HFFc6 (cell line): ENCODE results near the gene PECR. TPM values are rescaled to one million over a fixed set of nuclear protein-coding genes. Genes with fewer than 3 reads are reported as not detected.
A peak's percentile ranks its signal among the peaks of the same experiment; 100 is the strongest.

Experiments
- DNase-seq: peaks from one replicate; pipeline ENCODE4 v3.0.0-alpha.2; 2018
- H3K27ac Mint-ChIP-seq: 2 replicates; pipeline ENCODE4 v1.8.0; 2020; ENCODE audit warnings: mild to moderate bottlenecking, mixed read lengths
- H3K27me3 Mint-ChIP-seq: 2 replicates; pipeline ENCODE4 v1.8.0; 2021; ENCODE audit warnings: mild to moderate bottlenecking, moderate library complexity, mixed read lengths; ENCODE audit not compliant: insufficient read depth
- H3K36me3 Mint-ChIP-seq: 2 replicates; pipeline ENCODE4 v1.8.0; 2021; ENCODE audit warnings: low read depth, mixed read lengths
- H3K4me1 Mint-ChIP-seq: 2 replicates; pipeline ENCODE4 v1.8.0; 2020; ENCODE audit warnings: low read depth, mixed read lengths
- H3K4me3 Mint-ChIP-seq: 2 replicates; pipeline ENCODE4 v1.8.0; 2020; ENCODE audit warnings: mild to moderate bottlenecking, moderate library complexity, mixed read lengths
- H3K9me3 Mint-ChIP-seq: 2 replicates; pipeline ENCODE4 v1.8.0; 2020; ENCODE audit warnings: mild to moderate bottlenecking, mixed read lengths
- total RNA-seq, 6 experiments: library from RNA; stranded (reverse); fragmentation: NEBNext Ultra II Directional; extraction: Animal tissue kit (Norgen Biotek cat#: 25700); gene quantifications; 2 replicates in 1 of 6; 3 replicates in 5 of 6; pipeline ENCODE4 v1.2.3, GENCODE V29; 2021
- TF ChIP-seq, protein P1 (sequence below): fragments of 200-600 bp; sonication (generic); IDR thresholded peaks from 2 replicates; pipeline ENCODE4 v1.5.0; 2021; ENCODE audit warnings: antibody characterized with exemption, mild to moderate bottlenecking

The PECR gene
- total RNA-seq, 6 experiments from 2014 or later, result 4.9 to 7.5 (median 6.4) TPM

DNA sequence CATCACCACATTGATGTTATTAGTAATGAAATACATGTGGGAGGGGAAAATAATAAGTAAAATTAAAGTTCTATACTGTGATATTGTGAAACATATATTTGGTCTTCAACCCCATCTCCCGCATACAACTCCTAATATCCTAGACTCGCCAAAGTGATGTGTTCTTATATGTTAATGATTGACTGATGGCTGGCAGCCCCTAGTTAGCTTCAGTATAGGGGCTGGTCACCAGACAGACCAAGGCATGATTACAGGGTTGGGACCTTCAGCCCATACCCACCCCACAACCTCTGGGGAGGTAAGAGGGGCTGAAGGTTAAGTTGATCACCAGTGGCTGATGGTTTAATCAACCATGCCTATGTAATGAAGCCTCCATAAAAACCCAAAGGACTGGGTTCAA, 40.2 kb downstream of the PECR start:
- TF ChIP-seq, protein P1, sequence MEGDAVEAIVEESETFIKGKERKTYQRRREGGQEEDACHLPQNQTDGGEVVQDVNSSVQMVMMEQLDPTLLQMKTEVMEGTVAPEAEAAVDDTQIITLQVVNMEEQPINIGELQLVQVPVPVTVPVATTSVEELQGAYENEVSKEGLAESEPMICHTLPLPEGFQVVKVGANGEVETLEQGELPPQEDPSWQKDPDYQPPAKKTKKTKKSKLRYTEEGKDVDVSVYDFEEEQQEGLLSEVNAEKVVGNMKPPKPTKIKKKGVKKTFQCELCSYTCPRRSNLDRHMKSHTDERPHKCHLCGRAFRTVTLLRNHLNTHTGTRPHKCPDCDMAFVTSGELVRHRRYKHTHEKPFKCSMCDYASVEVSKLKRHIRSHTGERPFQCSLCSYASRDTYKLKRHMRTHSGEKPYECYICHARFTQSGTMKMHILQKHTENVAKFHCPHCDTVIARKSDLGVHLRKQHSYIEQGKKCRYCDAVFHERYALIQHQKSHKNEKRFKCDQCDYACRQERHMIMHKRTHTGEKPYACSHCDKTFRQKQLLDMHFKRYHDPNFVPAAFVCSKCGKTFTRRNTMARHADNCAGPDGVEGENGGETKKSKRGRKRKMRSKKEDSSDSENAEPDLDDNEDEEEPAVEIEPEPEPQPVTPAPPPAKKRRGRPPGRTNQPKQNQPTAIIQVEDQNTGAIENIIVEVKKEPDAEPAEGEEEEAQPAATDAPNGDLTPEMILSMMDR, result no peak
- Mint-ChIP-seq H3K4me1 (no peaks in the 10 kb centered on the region), H3K9me3 (no peaks in the 10 kb centered on the region), H3K4me3 (no peak overlapping the region), H3K27me3 (no peaks in the 10 kb centered on the region), H3K27ac (no peak overlapping the region), H3K36me3 (no peaks in the 10 kb centered on the region)
- DNase-seq, result no peak

DNA sequence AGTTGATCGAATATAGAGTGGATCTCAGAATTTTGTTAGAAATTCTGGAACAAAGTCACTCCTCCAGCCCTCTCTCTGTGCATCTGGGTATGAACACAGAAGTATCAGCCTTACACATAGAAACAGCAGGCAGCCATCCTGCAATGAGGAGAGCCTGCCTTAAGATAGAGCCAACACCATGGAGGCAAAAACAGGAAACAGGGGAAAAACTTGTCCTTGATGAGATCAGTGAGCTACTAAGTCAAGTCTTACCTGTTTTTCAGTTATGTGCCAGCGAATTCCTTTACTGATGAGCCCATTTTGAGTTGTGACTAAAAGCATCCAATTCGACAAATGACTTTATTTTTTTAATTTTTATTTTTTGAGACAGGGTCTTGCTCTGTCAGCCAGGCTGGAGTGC, 41.7 kb downstream of the PECR start:
- no peak for DNase-seq
- H3K36me3 Mint-ChIP-seq, result no peaks in the 10 kb centered on the region
- no peaks in the 10 kb centered on the region for H3K27me3 Mint-ChIP-seq
- H3K4me1 Mint-ChIP-seq, result peaks cover 6% of the 10 kb centered on the region; the same call in 1 of the 2 replicates
- no peaks in the 10 kb centered on the region for H3K9me3 Mint-ChIP-seq
- no peak overlapping the region for H3K27ac Mint-ChIP-seq
- TF ChIP-seq, protein P1, result no peak
- H3K4me3 Mint-ChIP-seq, result no peak overlapping the region

DNA sequence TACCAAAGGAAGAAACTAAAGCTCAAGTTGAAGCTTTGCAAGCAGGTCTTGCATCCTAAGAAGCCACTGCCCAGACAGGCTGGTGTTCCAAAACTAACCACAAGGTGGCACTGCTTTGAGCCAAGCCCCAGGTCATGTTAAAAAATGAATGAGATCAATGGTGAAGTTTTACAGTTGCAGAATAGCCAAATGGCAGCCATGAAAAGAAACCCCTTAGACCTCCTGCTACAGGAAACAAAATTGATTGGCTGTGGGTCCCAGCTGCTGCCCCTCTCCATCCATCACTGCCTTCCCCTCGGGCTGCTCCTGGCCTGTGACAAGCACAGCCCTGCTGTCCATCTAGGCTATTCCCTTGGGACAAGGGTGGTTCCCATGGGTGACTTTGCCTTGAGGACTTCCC, 47.5 kb downstream of the PECR start:
- H3K36me3 Mint-ChIP-seq, result peaks cover 4% of the 10 kb centered on the region; the same call in 1 of the 2 replicates
- peak; percentile 61 for DNase-seq
- peaks cover 50% of the 10 kb centered on the region for H3K4me1 Mint-ChIP-seq
- no peak overlapping the region for H3K27ac Mint-ChIP-seq
- H3K4me3 Mint-ChIP-seq, result no peak overlapping the region
- TF ChIP-seq, protein P1, result peak; percentile 96
- no peaks in the 10 kb centered on the region for H3K9me3 Mint-ChIP-seq
- no peaks in the 10 kb centered on the region for H3K27me3 Mint-ChIP-seq

DNA sequence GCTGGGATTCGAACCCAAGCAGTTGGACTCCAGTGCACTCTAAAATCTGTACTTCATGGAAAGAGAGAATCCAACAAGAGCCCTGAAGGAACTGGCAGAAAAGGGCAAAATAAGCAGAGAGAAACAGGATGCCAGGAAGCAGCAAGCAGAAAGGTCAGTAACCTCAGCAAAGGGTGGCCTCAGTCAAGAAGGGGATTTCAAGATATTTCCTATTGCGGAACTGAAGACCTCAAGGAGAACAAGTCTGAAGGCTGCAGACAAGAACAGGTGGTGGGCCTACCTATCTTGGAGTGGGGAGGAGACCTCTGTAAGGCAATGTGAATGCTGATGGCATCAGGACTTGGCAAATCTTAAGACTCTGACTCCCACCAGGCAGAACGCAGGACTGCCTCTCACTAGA, 48.2 kb downstream of the PECR start:
- H3K27me3 Mint-ChIP-seq, result no peaks in the 10 kb centered on the region
- no peak for DNase-seq

DNA sequence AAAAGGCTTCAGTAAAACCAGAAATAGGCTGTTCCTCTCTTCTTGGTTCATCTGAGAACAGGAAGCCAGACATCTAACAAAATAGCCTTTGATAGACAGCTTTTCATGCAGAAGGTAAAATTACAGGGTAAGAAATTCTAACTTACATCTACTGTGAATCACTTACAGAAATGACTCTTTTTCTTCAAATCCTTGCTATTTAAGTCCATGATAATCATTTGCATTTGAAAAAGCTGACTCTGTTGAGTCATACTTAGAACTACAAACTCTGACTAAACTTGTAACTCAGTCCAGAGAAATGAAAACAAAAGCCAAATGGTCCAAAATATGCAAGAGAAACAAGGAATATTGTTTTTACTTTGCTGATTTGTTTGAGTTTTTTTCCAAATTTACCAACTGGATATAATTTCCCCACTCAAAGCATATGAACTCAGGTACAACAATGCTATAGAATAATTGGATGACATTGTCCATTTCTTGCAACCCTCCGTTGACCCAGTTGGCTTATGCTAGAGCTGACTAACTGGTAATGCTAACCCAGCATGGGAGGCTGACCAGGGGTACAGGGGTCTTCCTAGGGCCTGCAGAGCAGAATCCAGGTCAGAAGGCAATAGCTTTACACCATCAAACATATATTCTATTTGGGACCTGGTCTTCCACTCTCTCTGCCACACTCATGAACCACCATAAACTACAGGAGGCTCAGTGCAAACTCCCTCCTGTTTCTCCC, 49.5 kb downstream of the PECR start:
- peak; percentile 86 for DNase-seq
- Mint-ChIP-seq H3K4me3 (peak overlapping the region; percentile 65), H3K36me3 (peaks cover 4% of the 10 kb centered on the region; the same call in 1 of the 2 replicates), H3K9me3 (no peaks in the 10 kb centered on the region), H3K4me1 (peaks cover 50% of the 10 kb centered on the region), H3K27ac (peak overlapping the region; percentile 76), H3K27me3 (no peaks in the 10 kb centered on the region)
- TF ChIP-seq, protein P1, result no peak

More for the DNA sequence above, 48.2 kb downstream of the PECR start:
- H3K9me3 Mint-ChIP-seq, result no peaks in the 10 kb centered on the region
- no peak overlapping the region for H3K4me3 Mint-ChIP-seq
- TF ChIP-seq, protein P1, result no peak
- H3K27ac Mint-ChIP-seq, result no peak overlapping the region
- peaks cover 4% of the 10 kb centered on the region; the same call in 1 of the 2 replicates for H3K36me3 Mint-ChIP-seq
- H3K4me1 Mint-ChIP-seq, result peaks cover 50% of the 10 kb centered on the region
